ENCODE data around the gene GPR137.
A peak's percentile ranks its signal among the peaks of the same experiment; 100 is the strongest.

The GPR137 gene

GRCh38 chr11:64264371-64264852 is 21.2 kb upstream of the GPR137 start:
- DNase-seq (ENCODE audit: low read depth, low spot score) = no peak

DNA sequence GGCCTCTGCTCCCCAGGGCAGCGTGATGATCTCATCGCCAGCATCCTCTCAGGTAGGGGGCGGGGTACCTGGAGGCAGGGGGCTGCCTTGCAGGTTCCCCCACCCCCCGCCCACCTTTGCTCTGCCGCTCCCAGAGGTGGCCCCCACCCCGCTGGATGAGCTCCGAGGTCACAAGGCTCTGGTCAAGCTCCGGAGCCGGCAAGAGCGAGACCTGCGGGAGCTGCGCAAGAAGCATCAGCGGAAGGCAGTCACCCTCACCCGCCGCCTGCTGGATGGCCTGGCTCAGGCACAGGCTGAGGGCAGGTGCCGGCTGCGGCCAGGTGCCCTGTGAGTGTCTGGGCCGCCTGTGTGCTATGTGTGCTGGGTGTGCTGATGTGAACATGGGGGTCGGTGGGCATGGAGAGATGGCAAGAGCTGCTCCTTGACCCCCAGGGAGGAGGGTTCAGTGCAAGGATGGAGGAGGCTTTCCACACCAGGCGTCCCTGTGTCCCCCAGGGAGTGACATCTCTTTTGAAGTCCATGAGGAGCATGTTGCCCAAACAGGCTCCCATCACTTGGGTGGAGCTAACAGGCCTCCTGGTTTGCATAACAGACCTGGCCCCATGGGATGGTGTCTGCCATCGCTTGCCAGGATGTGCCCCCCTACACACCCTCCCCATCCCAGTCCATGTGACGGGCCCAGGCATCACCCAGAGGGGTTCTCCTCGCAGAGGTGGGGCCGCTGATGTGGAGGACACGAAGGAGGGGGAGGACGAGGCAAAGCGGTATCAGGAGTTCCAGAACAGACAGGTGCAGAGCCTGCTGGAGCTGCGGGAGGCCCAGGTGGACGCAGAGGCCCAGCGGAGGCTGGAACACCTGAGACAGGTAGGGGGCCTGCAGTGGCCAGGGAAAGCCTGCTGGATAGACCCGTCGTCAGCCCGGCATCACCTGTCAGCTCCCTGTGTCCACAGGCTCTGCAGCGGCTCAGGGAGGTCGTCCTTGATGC is 20.2 kb upstream of the GPR137 start:
- DNase-seq (ENCODE audit: low read depth, low spot score) = no peak

DNA sequence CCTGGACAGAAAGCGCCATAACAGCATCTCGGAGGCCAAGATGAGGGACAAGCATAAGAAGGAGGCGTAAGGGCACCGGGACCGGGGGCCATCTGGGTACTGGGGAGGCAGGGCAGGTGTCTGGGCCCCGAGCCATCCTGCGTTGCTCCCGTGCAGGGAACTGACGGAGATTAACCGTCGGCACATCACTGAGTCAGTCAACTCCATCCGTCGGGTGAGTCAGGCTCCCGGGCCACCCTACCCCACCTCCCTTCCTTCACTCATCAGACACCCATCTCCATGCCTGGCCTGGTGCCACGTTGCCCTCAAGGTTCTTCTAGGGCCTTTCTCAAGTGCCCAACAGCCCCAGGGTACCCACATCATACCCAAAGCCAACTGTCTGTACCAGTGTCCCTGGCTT is 19.3 kb upstream of the GPR137 start:
- no peak for DNase-seq (ENCODE audit: low read depth, low spot score)

DNA sequence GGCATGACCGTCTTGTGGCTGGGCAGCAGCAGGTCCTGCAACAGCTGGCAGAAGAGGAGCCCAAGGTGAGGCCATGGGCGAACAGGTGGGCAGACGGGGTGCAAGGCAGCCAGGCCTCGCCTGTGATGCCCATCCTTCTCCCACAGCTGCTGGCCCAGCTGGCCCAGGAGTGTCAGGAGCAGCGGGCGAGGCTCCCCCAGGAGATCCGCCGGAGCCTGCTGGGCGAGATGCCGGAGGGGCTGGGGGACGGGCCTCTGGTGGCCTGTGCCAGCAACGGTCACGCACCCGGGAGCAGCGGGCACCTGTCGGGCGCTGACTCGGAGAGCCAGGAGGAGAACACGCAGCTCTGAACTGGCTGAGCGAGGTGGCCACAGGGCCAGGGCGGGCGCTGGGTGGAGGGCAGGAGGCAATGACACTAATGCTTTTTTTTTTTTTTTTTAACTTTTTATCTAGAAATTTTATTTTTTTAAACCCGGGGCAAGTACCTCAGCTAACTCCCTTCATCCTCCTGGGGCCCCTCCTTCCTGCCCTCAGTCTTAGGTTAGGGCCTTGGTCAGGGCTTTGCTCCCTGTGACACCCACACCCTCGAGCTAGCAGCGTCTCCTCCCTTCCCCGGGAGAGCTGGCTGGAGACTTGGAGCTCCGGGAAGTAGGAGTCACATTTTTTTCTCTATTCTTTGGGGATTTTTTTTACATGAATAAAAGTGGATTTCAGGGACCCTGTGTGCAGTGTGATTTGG is 18.3 kb upstream of the GPR137 start:
- DNase-seq (ENCODE audit: low read depth, low spot score) = no peak

DNA sequence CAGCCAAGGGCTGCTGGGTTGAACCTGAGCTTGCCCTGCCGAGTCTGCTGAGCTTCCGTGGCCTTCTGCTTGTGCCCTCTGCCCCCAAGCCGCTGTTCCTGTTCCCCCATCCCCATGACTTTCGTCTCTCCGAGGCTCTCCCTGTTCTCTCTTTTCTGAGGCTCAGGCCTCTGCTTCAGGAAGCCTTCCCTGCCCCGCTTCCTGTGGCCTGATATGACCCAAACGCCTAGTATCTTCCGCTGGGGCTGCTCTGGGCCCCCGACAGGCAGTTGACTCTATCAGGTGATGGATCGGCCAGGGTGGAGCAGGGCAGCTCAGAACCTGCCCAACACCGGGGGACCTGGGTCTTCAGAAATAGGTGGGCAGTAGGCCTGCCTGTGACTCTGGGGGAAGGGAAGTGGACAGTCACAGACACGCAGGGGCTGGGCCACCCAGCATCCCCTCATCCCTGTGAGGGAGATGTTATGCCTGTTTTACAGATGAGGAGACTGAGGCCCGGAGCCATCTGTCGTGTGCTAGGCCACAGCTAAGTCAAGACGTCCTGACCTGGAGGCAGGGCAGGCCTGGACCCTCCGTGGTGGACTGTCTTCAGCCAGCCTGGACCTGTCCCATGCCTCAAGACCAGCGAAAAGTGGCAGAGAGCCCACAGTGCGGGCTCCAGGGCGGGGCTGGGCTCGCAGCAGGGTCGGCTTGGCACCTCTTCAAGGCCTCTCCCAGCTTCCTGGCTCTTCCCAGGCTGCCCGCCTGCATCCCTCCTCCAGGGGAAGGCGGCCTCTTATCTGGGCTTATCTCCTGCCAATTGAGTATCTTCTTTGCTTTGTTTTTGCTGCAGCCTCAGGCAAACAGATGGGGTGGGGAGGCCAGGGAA is 17.4 kb upstream of the GPR137 start:
- DNase-seq (ENCODE audit: low read depth, low spot score) = no peak

DNA sequence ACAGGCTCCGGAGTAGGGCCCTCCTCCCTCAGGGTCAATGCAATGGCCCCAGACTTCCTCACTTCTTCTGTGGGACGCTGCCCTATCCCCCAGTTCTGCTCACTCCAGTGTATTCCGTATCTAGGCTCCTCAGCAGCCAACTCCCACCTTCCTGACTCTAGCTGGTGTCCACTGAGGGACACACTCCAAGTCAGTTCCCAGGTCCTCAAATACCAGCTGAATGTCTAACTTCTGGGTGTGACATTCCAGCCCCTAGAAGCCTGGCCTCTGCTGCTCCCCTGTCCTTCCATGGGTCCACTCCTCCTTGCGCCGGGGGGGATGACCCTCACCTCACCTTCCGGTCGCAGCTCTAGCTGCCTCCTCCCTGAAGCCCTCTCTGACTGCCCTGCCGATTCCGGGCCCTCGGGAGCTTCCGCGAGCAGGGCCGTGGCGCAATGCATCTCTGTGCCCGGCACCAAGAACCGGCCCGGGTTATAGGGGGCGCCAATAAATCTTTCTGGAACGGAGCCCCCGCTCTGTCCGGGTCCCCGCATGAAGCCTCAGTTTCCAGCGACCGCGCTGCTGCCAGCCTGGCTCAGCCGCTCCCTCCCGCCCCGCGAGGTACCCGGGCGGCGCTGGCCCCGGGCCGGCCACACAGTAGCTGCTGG is 16.6 kb upstream of the GPR137 start:
- no peak for DNase-seq (ENCODE audit: low read depth, low spot score)

DNA sequence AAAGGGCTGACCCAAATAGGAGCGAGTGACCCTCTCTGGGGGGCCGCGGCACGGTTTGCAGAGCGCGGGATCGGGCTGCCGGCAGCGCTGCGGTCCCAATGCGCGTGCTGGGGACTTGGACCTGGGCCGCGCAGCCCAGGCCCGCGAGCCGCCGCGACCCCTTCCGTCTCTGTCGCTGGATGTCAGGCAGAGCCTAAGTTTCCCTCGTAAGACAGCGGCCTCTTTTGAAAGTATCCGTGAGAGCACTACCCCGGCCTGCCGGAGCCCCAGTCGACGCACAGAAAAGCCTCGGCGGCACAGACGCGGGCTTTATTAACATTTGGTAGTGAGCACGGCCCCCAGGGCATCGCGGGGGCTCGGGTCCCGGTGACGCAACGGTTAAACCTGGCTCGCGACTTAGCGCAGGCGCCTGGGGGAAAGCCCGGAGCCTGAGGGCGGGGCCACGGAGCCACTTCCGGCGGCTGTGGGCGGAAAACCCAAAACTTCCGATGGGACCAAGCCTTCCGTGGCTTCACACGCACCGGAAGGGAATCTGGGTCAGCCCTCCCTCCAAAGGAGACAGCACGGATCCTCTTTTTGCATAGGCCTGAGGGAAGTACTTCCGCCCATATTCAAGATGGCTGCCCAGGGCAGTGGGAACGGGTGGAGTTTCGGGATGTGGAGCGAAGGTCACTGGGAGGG is 16.0 kb upstream of the GPR137 start:
- peak; percentile 100 for DNase-seq (ENCODE audit: low read depth, low spot score)

DNA sequence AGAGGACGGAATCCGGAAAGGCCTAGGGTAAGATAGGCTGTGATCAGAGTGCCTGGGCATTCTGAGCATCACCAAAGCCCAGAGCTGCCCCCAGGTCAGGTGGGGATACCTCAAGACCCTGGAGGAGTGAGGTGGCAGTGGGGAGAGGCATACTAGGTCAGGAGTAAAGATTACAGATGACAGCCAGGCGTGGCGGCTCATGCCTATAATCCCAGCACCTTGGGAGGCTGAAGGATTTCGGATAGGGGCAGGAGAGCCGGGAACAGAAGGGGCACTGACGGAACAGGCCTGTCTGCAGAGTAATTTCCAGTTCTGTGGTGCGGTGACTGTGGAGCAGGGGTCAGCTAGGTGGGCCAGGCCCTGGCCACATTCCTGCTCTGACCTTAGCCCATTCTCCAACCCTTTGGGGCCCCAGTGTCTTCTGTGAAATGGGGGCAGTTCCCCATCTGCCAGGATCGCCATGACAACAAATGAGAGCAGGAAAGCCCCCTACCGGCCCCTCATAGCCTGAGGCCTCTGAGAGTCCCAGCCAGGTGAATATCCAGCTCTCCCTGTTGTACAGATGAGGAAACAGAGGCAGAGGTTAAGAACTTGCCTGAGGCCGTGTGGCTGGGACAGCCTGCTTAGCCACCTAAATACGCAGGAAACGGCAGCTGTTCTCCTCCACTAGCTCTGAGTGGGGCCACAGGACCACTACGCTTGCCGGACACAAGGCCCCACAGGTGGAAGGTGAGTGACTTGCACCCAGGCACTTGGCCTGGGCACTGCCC is 10.4 kb upstream of the GPR137 start:
- DNase-seq (ENCODE audit: low read depth, low spot score) = no peak

DNA sequence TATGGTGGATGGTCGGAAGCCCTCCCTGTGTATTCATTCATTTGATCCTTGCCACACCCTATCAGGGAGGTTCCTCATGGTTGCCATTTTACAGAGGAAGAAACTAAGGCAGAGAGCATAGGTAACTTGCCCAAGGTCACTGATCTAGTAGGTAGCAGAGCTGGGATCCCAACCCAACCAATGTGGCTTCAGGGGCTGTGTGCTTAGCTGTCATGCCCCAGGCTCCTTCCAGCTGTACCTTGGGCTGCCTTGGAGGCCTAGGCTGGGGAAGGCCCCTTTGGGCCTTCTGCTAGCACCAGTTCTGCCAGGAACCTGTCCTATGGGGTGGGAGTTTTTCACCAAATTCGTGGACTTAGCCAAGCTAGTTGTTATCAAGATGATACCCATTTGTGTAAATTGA is 9.8 kb upstream of the GPR137 start:
- DNase-seq (ENCODE audit: low read depth, low spot score) = no peak

- no peak for DNase-seq (ENCODE audit: low read depth, low spot score)
Observed at GRCh38 chr11:64276653-64277431, 8.8 kb upstream of the GPR137 start.

DNA sequence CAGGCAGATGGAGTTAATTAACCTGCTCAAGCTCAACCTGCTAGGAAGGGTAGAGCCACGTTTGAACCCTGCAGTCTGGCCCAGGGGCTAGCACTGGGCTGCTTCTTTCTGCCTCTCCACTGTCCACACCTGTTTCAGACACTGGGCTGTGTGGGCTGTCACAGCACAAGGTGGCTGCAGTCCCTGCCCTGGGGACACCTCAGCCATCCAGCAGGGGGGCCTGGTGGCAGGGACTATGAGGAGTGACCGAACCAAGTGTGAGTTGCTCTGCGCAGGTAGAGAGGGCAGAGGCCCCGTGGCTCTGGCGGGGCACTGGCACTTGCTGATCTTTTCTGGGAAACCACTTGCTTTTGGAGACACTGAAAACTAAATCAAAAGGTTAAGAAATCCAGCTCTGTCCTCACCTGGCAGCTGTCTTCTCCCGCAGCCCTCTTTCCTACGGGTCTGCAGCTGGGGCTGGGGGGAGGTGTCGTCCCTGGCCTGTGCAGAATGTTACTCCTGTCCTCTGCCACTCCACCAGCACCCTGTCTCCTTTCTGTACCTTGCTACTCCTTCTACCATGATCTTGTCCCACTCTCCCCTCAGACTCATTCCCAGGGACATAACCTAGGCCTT is 7.0 kb upstream of the GPR137 start:
- DNase-seq (ENCODE audit: low read depth, low spot score) = no peak

DNA sequence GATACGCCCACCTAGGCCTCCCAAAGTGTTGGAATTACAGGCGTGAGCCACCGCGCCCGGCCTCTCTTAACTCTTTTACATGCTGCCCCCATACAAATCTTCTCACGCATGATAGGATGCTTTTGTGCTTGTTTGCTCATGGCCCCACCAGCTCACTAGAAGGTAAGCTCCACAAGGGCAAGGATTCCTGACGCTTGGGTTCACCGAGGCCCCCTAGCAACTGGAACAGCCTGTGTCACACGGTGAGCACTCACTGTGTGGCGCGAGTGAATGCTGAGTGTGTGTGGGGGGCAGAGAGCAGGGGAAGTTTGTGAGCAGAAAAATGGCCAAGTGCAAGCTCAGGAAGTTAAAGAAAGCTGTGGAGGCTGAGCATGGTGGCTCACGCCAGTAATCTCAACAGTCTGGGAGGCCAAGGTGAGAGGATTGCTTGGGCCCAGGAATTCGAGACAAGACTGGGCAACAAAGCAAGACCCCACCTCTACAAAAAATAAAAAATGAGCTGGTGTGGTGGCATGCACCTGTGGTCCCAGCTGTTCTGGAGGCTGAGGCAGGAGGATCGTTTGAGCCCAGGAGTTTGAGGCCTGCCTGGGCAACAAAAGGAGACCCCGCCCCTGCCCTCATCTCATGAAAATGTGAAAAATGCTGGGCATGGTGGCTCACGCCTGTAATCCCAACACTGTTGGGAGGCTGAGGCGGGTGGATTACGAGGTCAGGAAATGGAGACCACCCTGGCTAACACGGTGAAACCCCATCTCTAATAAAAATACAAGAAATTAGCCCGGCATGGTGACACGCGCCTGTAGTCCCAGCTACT is 3.5 kb upstream of the GPR137 start:
- DNase-seq (ENCODE audit: low read depth, low spot score) = no peak

DNA sequence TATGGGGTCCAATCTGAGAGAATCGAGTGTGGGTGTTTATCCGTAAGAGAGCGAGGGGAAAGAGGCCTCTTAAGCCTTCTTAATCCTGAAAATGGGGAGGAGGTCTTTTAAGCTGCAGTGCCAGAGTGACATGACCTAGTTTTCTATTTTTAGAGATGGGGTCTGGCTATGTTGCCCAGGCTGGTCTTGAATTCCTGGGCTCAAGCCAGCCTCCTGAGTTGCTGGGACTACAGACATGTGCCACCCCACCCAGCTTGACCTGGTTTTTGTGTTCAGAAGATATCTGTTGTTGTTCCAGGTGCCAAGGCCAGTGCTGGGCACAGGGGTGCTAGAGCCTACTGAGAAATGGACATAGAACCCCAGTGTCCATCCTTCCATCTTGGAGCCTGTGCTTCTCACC is 2.6 kb upstream of the GPR137 start:
- no peak for DNase-seq (ENCODE audit: low read depth, low spot score)

- no peak for DNase-seq (ENCODE audit: low read depth, low spot score)
Observed at GRCh38 chr11:64284048-64284961, 1.3 kb upstream of the GPR137 start, which contains the start of gene BAD. Gene BAD (minus strand): TSS chr11:64284665. CDS start chr11:64284368, 297 bp downstream.

DNA sequence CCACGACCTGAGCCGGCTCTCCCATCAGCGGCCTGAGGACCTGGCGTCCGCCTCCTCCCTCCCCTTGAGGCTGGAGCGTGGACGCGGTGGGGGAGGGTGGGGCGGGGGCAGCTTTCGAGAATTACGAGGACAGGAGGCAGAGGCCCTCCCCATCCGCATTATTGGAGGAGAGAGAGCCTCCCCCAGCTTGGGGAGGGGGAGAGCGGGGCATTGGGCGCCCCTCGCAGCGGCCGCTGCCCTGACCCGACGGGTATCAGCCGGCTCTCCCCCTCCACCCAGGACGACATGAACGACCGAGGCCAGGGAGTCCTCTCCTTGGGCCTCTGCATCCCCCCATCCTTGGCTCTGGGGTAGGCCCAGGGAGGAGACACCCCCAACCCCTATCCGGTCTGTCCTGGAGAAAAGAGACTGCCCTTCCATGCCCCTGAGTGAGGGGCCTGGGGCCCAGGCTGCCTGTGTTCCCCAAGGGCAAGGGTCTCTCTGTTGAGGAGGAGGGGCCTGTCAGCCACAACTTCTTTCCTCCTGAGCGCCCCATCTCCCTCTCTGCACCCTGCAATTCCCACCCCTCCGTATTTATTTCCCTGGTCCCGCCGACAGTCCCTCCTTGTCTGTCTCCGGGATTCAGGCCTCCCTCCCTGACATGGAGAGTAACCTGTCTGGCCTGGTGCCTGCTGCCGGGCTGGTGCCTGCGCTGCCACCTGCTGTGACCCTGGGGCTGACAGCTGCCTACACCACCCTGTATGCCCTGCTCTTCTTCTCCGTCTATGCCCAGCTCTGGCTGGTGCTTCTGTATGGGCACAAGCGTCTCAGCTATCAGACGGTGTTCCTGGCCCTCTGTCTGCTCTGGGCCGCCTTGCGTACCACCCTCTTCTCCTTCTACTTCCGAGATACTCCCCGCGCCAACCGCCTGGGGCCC is 495 bp downstream of the GPR137 start:
- DNase-seq (ENCODE audit: low read depth, low spot score) = no peak

GRCh38 chr11:64286801-64287159 is 1.1 kb downstream of the GPR137 start:
- no peak for DNase-seq (ENCODE audit: low read depth, low spot score)

All from iPS DF 19.7 (cell line).